AG04450 (cell line): ENCODE data around the gene LMO3. TPM values are rescaled to one million over a fixed set of nuclear protein-coding genes. Genes with fewer than 3 reads are reported as not detected.

Experiments
- CTCF ChIA-PET: fragments of 300-600, 350-600 bp; formaldehyde crosslinking; extraction: SDS; loops from one replicate; lab custom pipeline; 2022; ENCODE audit warnings: antibody characterized with exemption, inconsistent platforms; lab: Charles Lee
- POLR2A ChIA-PET: fragments of 350-600 bp; formaldehyde crosslinking; extraction: SDS; loops from one replicate; lab custom pipeline; 2021; ENCODE audit warnings: antibody characterized with exemption, inconsistent platforms; lab: Yijun Ruan, JAX
- DNase-seq: peaks from one replicate; pipeline ENCODE4 v3.0.0-alpha.2; 2011; ENCODE audit warnings: low read depth, low spot score
- H3K27ac ChIP-seq: one replicate; pipeline ENCODE4 v1.5.1; 2012; ENCODE audit warnings: low read depth, low read length, control low read depth
- H3K27me3 ChIP-seq: one replicate; pipeline ENCODE4 v1.6.0; 2012; ENCODE audit warnings: low read length; ENCODE audit not compliant: control insufficient read depth, insufficient read depth
- H3K4me3 ChIP-seq: 2 replicates; pipeline ENCODE4 v1.5.1; 2011; ENCODE audit warnings: mild to moderate bottlenecking, low read depth, low read length, control low read depth
- H3K9me3 ChIP-seq: 2 replicates; pipeline ENCODE4 v1.5.1; 2012; ENCODE audit warnings: low read length; ENCODE audit not compliant: control insufficient read depth, insufficient read depth
- CTCF ChIP-seq: IDR thresholded peaks from 2 replicates; pipeline ENCODE4 v1.5.1; 2011; ENCODE audit warnings: low read depth, low read length, control low read depth, inconsistent platforms
- polyA plus RNA-seq: library from polyadenylated mRNA; depleted of rRNA; stranded (reverse); fragments of >200 nt; gene quantifications from 2 replicates; pipeline ENCODE4 v1.2.3, GENCODE V29; 2011

LMO3 gene
- polyA plus RNA-seq, 1 experiment: 2.0 TPM

- CTCF ChIA-PET: no interaction called here
- no peak overlapping the region for H3K27ac ChIP-seq
- no peak overlapping the region for H3K4me3 ChIP-seq
- DNase-seq: no peak
- no peak for TF ChIP-seq CTCF
- H3K9me3 ChIP-seq: no peaks in the 10 kb centered on the region
- POLR2A ChIA-PET: no interaction called here
- no peaks in the 10 kb centered on the region for H3K27me3 ChIP-seq
Measured at GRCh38 chr12:16587110-16587453, 18.9 kb downstream of the LMO3 start.

GRCh38 chr12:16586350-16587109 lies 19.4 kb downstream of the LMO3 start:
- no peak overlapping the region for H3K27ac ChIP-seq

DNA sequence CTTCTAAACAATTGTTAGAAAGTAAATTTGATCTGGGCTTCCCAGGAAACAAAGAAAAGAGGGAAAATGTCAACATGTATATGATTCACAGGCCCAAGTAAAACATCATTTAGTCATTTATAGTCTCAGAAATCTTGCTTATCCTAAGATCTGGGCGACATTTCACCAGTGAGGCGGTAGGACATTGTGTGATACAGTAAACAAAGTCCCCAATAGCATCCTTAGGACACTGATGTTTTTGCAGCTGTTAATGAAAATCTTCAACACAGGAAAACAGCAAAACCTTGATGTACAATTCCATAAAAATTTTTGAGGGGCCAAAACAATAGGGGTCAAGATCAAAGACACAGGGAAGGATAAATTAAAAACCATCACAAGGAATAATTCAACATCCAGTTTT lies 20.2 kb downstream of the LMO3 start:
- Histone ChIP-seq H3K27me3 (no peaks in the 10 kb centered on the region), H3K4me3 (no peak overlapping the region), H3K27ac (no peak overlapping the region), H3K9me3 (no peaks in the 10 kb centered on the region)
- TF ChIP-seq CTCF: no peak
- ChIA-PET POLR2A (no interaction called here), CTCF (no interaction called here)
- DNase-seq: no peak

More at GRCh38 chr12:16586350-16587109, 19.4 kb downstream of the LMO3 start:
- H3K9me3 ChIP-seq: no peaks in the 10 kb centered on the region
- POLR2A ChIA-PET: no interaction called here
- no peak for TF ChIP-seq CTCF
- H3K27me3 ChIP-seq: no peaks in the 10 kb centered on the region
- no peak overlapping the region for H3K4me3 ChIP-seq
- CTCF ChIA-PET: no interaction called here
- DNase-seq: no peak

GRCh38 chr12:16583969-16584745 lies 21.8 kb downstream of the LMO3 start:
- ChIA-PET CTCF (no interaction called here), POLR2A (no interaction called here)
- Histone ChIP-seq H3K27me3 (no peaks in the 10 kb centered on the region), H3K4me3 (no peak overlapping the region), H3K27ac (no peak overlapping the region), H3K9me3 (no peaks in the 10 kb centered on the region)
- DNase-seq: no peak
- TF ChIP-seq CTCF: no peak

DNA sequence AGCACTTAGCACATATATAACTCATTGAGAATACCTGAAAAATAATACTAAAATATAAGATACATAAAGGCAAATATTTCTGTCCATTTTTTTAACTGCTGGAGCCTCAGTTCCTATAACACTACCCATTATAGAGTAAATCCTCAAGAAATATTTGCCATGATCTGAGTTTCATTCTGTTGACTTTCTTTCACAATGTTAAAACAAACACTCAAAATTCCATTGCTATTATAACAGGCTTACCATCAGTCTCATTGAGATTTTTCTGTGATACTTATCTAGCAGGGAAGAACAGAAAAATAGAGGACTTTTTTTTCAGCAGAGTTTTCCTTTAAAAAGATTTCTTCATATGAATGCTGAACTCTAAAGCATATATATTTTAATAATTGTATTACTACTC lies 24.5 kb downstream of the LMO3 start:
- H3K27ac ChIP-seq: no peak overlapping the region
- ChIA-PET POLR2A (no interaction called here), CTCF (no interaction called here)
- no peaks in the 10 kb centered on the region for H3K27me3 ChIP-seq
- no peak for DNase-seq
- H3K4me3 ChIP-seq: no peak overlapping the region
- H3K9me3 ChIP-seq: no peaks in the 10 kb centered on the region
- TF ChIP-seq CTCF: no peak
